ENCODE measurements around the gene GJA9.

Gene GJA9

DNA sequence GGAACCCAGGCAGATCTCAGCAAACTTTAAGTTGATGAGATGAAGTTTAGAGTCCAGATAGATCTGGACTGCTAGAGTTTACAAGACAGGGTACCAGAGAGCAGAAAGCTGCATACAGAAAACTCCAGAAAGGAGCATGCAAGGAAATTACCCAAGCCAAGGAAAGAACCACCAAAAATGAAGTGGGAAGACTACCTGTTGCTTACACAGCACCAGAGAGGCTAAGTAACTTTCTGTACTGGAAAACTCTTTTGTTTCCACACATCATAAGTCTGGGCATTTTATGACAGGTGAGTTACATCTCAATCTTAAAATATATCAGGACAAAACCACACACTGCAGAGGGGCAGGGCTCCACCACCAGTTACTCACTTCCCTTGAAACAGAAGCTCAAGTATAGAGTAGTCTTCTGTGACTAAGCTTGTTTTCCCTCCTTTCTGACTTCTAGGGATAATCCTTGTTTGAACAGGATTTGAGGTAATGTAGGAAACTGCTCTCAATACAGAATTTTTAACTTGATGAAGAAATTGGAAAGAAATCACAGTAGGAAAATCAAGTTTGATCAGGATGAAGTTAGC lies 17.4 kb upstream of the GJA9 start:
- H3K9me3 Mint-ChIP-seq, result no peaks in the 10 kb centered on the region
- no peaks in the 10 kb centered on the region for H3K27me3 Mint-ChIP-seq
- no peak overlapping the region for H3K4me3 Mint-ChIP-seq
- H3K4me1 Mint-ChIP-seq (ENCODE audit: low read depth in 2 of 2), result no peaks in the 10 kb centered on the region
- DNase-seq, result no peak
- peaks cover 5% of the 10 kb centered on the region for H3K36me3 Mint-ChIP-seq (ENCODE audit: insufficient read depth)
- H3K27ac Mint-ChIP-seq, result no peak overlapping the region
- no peak for ATAC-seq (replicated peaks)

DNA sequence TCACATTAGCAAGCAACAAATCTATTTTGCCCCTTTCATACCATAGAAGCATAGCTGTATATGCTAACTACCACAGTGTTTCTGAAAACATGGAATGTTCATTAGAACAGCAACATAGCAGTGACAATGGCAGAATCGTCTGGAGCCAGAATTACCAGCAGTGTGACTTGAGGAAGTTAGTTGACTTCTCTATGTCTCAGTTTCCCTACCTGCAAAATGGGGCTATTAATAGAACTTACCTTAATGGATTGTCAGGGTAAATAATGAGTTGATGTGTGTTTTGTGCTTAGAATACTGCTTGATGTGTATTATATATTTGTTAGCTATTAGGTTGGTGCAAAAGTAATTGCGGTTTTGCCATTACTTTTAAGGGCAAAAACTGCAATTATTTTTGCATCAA lies 14.8 kb upstream of the GJA9 start:
- no peak for DNase-seq
- Mint-ChIP-seq H3K27ac (no peak overlapping the region), H3K4me1 (ENCODE audit: low read depth in 2 of 2) (no peaks in the 10 kb centered on the region), H3K27me3 (no peaks in the 10 kb centered on the region), H3K4me3 (no peak overlapping the region), H3K9me3 (no peaks in the 10 kb centered on the region), H3K36me3 (ENCODE audit: insufficient read depth) (no peaks in the 10 kb centered on the region)
- ATAC-seq (replicated peaks), result no peak

DNA sequence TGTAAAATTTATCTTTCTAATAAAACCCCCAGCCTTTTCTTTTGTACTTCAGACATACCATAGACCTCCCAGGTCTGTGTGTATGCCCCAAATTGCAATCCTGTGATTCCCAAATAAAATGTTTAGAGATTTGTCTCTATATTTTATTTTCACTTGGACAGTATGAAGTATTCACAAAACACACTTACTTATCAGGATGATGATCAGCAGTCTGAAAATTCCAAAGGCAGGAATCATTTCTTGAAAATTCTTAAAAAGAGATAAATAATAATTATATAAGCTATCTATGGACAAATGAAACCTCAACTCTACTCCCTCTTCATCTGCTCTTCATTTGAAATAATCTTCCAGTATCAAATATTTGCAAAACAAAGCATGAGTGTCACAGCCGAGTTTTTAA lies 11.6 kb upstream of the GJA9 start:
- no peaks in the 10 kb centered on the region for H3K4me1 Mint-ChIP-seq (ENCODE audit: low read depth in 2 of 2)
- H3K36me3 Mint-ChIP-seq (ENCODE audit: insufficient read depth), result no peaks in the 10 kb centered on the region
- no peaks in the 10 kb centered on the region for H3K9me3 Mint-ChIP-seq
- H3K27me3 Mint-ChIP-seq, result no peaks in the 10 kb centered on the region
- no peak for DNase-seq
- H3K27ac Mint-ChIP-seq, result no peak overlapping the region
- H3K4me3 Mint-ChIP-seq, result no peak overlapping the region
- no peak for ATAC-seq (replicated peaks)

- no peak overlapping the region for H3K27ac Mint-ChIP-seq
- no peaks in the 10 kb centered on the region for H3K36me3 Mint-ChIP-seq (ENCODE audit: insufficient read depth)
Measured at GRCh38 chr1:38891753-38892152, 10.4 kb upstream of the GJA9 start.

GRCh38 chr1:38889589-38889988 lies 8.2 kb upstream of the GJA9 start:
- Mint-ChIP-seq H3K36me3 (ENCODE audit: insufficient read depth) (no peaks in the 10 kb centered on the region), H3K27ac (no peak overlapping the region), H3K4me3 (no peak overlapping the region), H3K4me1 (ENCODE audit: low read depth in 2 of 2) (no peaks in the 10 kb centered on the region), H3K9me3 (no peaks in the 10 kb centered on the region), H3K27me3 (no peaks in the 10 kb centered on the region)
- DNase-seq (no peak), ATAC-seq (replicated peaks) (no peak)

More at GRCh38 chr1:38891753-38892152, 10.4 kb upstream of the GJA9 start:
- ATAC-seq (replicated peaks) (no peak), DNase-seq (no peak)
- no peaks in the 10 kb centered on the region for H3K9me3 Mint-ChIP-seq
- H3K4me3 Mint-ChIP-seq, result no peak overlapping the region
- H3K27me3 Mint-ChIP-seq, result no peaks in the 10 kb centered on the region
- H3K4me1 Mint-ChIP-seq (ENCODE audit: low read depth in 2 of 2), result no peaks in the 10 kb centered on the region

DNA sequence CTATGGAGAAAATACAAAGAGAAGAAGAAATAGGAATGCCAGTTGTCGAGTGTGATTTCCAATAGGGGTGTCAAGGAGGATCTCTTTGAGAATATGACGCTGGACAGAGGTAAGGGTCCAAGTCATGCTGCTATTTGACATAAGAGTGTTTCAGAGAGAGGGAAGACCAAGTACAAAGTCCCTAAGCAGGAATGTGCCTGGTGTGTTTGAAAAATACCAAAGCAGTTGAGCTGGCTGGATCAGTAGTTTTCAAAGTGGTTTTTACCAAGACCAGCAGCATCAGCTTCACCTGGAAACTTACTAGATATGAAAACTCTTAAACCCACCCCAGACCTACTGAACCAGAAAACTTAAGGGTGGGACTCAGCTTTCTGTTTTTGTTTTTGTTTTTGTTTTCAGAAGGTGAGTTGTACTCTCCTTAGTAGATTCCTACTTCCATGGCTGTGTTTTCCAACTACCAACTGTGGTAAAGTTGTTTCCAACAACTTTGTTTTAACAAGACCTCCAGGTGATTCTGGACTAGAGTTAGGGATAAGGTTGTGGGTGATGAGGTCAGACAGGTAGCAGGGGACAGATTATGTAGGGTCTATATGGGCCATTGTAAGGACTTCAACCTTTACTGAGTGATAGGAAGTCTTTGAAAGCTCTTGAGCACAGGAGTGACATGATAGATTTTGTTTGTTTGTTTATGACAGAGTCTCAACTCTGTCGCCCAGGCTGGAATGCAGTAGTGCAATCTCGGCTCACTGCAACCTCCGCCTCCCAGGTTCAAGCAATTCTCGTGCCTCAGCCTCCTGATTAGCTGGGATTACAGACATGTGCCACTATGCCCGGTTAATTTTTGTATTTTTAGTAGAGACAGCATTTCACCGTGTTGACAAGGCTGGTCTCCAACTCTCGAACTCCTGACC lies 7.3 kb upstream of the GJA9 start:
- Mint-ChIP-seq H3K36me3 (ENCODE audit: insufficient read depth) (no peaks in the 10 kb centered on the region), H3K4me3 (no peak overlapping the region), H3K27ac (no peak overlapping the region), H3K9me3 (no peaks in the 10 kb centered on the region), H3K4me1 (ENCODE audit: low read depth in 2 of 2) (no peaks in the 10 kb centered on the region), H3K27me3 (no peaks in the 10 kb centered on the region)
- DNase-seq (no peak), ATAC-seq (replicated peaks) (no peak)

DNA sequence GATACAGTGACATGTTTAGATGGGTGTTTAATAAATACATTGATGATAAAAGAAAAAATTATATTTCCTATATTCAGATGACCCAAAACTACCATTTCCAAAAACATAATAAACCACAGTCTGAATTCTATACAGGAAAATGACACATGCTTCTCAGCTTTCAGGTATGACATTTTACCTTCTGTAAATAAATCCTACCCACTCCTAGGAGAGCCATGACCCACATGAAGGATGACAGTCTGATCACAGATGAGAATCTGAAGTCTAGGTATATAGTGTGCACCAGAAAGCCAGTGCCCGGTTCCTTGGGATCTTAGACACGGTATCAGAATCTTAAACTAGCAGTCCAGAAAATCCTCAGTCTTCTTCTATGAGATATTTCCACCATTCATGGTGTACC lies 3.7 kb upstream of the GJA9 start:
- no peak for DNase-seq
- no peak for ATAC-seq (replicated peaks)
- Mint-ChIP-seq H3K4me1 (ENCODE audit: low read depth in 2 of 2) (no peaks in the 10 kb centered on the region), H3K27ac (no peak overlapping the region), H3K4me3 (no peak overlapping the region), H3K9me3 (no peaks in the 10 kb centered on the region), H3K36me3 (ENCODE audit: insufficient read depth) (no peaks in the 10 kb centered on the region), H3K27me3 (no peaks in the 10 kb centered on the region)

GRCh38 chr1:38875811-38876210 lies 5.6 kb downstream of the GJA9 start:
- DNase-seq (no peak), ATAC-seq (replicated peaks) (no peak)
- H3K4me1 Mint-ChIP-seq (ENCODE audit: low read depth in 2 of 2), result peaks cover 10 to 24% of the 10 kb centered on the region in 2 donors
- no peaks in the 10 kb centered on the region for H3K9me3 Mint-ChIP-seq
- H3K4me3 Mint-ChIP-seq, result no peak overlapping the region
- no peaks in the 10 kb centered on the region for H3K27me3 Mint-ChIP-seq
- H3K27ac Mint-ChIP-seq, result no peak overlapping the region
- H3K36me3 Mint-ChIP-seq (ENCODE audit: insufficient read depth), result peaks cover 8% of the 10 kb centered on the region

- peaks cover 12% of the 10 kb centered on the region for H3K36me3 Mint-ChIP-seq (ENCODE audit: insufficient read depth)
- peak within 1 kb of the TSS; percentile 85 to 88 for H3K27ac Mint-ChIP-seq
- peak within 1 kb of the TSS; percentile 83 to 86 for H3K4me3 Mint-ChIP-seq
- H3K4me1 Mint-ChIP-seq (ENCODE audit: low read depth in 2 of 2), result peaks cover 10 to 24% of the 10 kb centered on the region in 2 donors
- no peaks in the 10 kb centered on the region for H3K27me3 Mint-ChIP-seq
- ATAC-seq (replicated peaks) (peak; percentile 99), DNase-seq (peak; percentile 94 to 98 (median 96))
- H3K9me3 Mint-ChIP-seq, result no peaks in the 10 kb centered on the region
Measured at GRCh38 chr1:38873027-38873969, 8.1 kb downstream of the GJA9 start, which contains the start of gene MYCBP. TSS of gene MYCBP (minus strand) at chr1:38873348. CDS start at chr1:38873305, 43 bp downstream.

- Mint-ChIP-seq H3K27me3 (no peaks in the 10 kb centered on the region), H3K36me3 (ENCODE audit: insufficient read depth) (peaks cover 12% of the 10 kb centered on the region), H3K4me1 (ENCODE audit: low read depth in 2 of 2) (peaks cover 10 to 24% of the 10 kb centered on the region in 2 donors), H3K9me3 (no peaks in the 10 kb centered on the region), H3K27ac (peak overlapping the region; percentile 85 to 88), H3K4me3 (peak overlapping the region; percentile 83 to 86)
- ATAC-seq (replicated peaks) (peak; percentile 9), DNase-seq (peak; percentile 12 to 28 (median 18))
Measured at GRCh38 chr1:38872401-38873026, 8.9 kb downstream of the GJA9 start.

GRCh38 chr1:38870996-38871395 lies 10.4 kb downstream of the GJA9 start:
- Mint-ChIP-seq H3K9me3 (no peaks in the 10 kb centered on the region), H3K27ac (no peak overlapping the region), H3K27me3 (no peaks in the 10 kb centered on the region), H3K36me3 (ENCODE audit: insufficient read depth) (peaks cover 17% of the 10 kb centered on the region), H3K4me3 (no peak overlapping the region), H3K4me1 (ENCODE audit: low read depth in 2 of 2) (peaks cover 10 to 24% of the 10 kb centered on the region in 2 donors)
- ATAC-seq (replicated peaks) (no peak), DNase-seq (no peak)

- no peaks in the 10 kb centered on the region for H3K9me3 Mint-ChIP-seq
Measured at GRCh38 chr1:38867208-38867607, 14.2 kb downstream of the GJA9 start.

More at GRCh38 chr1:38867208-38867607, 14.2 kb downstream of the GJA9 start:
- H3K36me3 Mint-ChIP-seq (ENCODE audit: insufficient read depth), result peaks cover 22% of the 10 kb centered on the region
- ATAC-seq (replicated peaks), result no peak
- H3K27ac Mint-ChIP-seq, result peak overlapping the region in 1 of 2 donors; percentile 58
- no peak for DNase-seq
- peaks cover 10 to 12% of the 10 kb centered on the region in 2 donors for H3K4me1 Mint-ChIP-seq (ENCODE audit: low read depth in 2 of 2)
- no peak overlapping the region for H3K4me3 Mint-ChIP-seq
- H3K27me3 Mint-ChIP-seq, result no peaks in the 10 kb centered on the region
